Left lung (tissue), 10 donors: ENCODE measurements around the gene NPL. TPM values are rescaled to one million over a fixed set of nuclear protein-coding genes. Genes with fewer than 3 reads are reported as not detected.

ENCODE experiments used
- ATAC-seq: fragments of 200-7000 bp; cut with Tn5 transposase; one replicate; pipeline ENCODE4 v1.9.1; 2020; ENCODE audit warnings: moderate library complexity
- DNase-seq, 4 donors: peaks; one replicate each; pipeline ENCODE4 v3.0.0-alpha.2; 2013 to 2020
- H3K27ac ChIP-seq, 2 donors: fragments of 200-600 bp; sonication (generic) in 1 of 2; one replicate each; pipeline versions ENCODE4 v1.5.0 to v1.8.0; 2020 to 2021
- H3K27me3 ChIP-seq, 2 donors: fragments of 200-600 bp; sonication (generic) in 1 of 2; one replicate each; pipeline versions ENCODE4 v1.5.0 to v1.8.0; 2020 to 2021
- H3K36me3 ChIP-seq, 2 donors: fragments of 200-600 bp; sonication (generic) in 1 of 2; one replicate each; pipeline versions ENCODE4 v1.5.0 to v1.8.0; 2020 to 2021
- H3K4me1 ChIP-seq, 2 donors: fragments of 200-600 bp; one replicate each; pipeline ENCODE4 v1.8.0; 2021
- H3K4me3 ChIP-seq, 2 donors: fragments of 200-600 bp; sonication (generic) in 1 of 2; one replicate each; pipeline versions ENCODE4 v1.5.0 to v1.8.0; 2020 to 2021; ENCODE audit warnings: mild to moderate bottlenecking in 1 of 2
- H3K9me3 ChIP-seq, 2 donors: fragments of 200-600 bp; sonication (generic) in 1 of 2; one replicate each; pipeline versions ENCODE4 v1.5.0 to v1.8.0; 2020 to 2021
- intact Hi-C, 2 donors: fragments of 100-400 bp; cut with DNase I; formaldehyde crosslinking; loops; one replicate each; pipeline versions ENCODE4 v1.11.2 to v1.14.2; 2022
- polyA plus RNA-seq, 6 donors: library from polyadenylated mRNA; unstranded; fragments of 120-200 nt; gene quantifications; one replicate each; pipeline ENCODE4 v1.2.1, GENCODE V29; 2013; ENCODE audit not compliant: insufficient read length in 6 of 6
- total RNA-seq, 2 donors: library from RNA; stranded (reverse); fragmentation: NEBNext Ultra II Directional; extraction: Animal tissue kit (Norgen Biotek cat#: 25700); gene quantifications; one replicate each; pipeline ENCODE4 v1.2.1, GENCODE V29; 2021
- TF ChIP-seq, protein P1 (sequence below), 2 donors: fragments of 200-600 bp; sonication (generic) in 1 of 2; IDR thresholded peaks; one replicate each; pipeline versions ENCODE4 v1.5.0 to v1.8.0; 2021; ENCODE audit warnings: antibody characterized with exemption in 2 of 2
- donor health status: DM: no; HTN: yes; CAD: no.
- donor health status: DM: no; HTN: no; CAD: no.

The NPL gene
- total and polyA plus RNA-seq, 8 donors, result 6.4 to 73.5 (median 8.6) TPM

DNA sequence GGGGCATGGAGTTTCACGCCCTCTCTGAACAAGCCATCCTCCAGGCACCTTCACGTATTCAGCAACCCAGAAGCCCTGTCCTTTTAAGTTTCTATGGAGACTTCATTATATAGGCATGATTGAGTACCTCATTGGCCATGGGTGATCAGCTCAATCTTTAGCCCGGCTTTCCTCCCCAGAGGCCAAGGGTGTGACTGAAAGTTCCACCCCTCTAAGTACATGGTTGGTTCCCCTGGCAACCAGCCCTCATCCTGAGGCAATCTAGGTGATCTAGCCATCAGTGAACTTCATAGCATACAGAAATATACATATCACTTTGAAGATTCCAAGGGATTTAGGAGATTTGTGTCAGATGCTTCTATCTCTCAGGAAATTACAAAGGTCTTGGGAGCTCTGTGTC lies 28.2 kb downstream of the NPL start:
- TF ChIP-seq, protein P1, sequence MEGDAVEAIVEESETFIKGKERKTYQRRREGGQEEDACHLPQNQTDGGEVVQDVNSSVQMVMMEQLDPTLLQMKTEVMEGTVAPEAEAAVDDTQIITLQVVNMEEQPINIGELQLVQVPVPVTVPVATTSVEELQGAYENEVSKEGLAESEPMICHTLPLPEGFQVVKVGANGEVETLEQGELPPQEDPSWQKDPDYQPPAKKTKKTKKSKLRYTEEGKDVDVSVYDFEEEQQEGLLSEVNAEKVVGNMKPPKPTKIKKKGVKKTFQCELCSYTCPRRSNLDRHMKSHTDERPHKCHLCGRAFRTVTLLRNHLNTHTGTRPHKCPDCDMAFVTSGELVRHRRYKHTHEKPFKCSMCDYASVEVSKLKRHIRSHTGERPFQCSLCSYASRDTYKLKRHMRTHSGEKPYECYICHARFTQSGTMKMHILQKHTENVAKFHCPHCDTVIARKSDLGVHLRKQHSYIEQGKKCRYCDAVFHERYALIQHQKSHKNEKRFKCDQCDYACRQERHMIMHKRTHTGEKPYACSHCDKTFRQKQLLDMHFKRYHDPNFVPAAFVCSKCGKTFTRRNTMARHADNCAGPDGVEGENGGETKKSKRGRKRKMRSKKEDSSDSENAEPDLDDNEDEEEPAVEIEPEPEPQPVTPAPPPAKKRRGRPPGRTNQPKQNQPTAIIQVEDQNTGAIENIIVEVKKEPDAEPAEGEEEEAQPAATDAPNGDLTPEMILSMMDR (IDR thresholded peaks at IDR 0.05), result no peak
- intact Hi-C loops, result no loop called here
- no peak for ATAC-seq
- no peak for DNase-seq
- no peaks in the 10 kb centered on the region for H3K9me3 ChIP-seq
- no peak overlapping the region for H3K4me3 ChIP-seq
- H3K36me3 ChIP-seq, result peaks cover 0 to 100% of the 10 kb centered on the region in 2 donors
- no peaks in the 10 kb centered on the region for H3K4me1 ChIP-seq
- H3K27me3 ChIP-seq, result no peaks in the 10 kb centered on the region
- H3K27ac ChIP-seq, result no peak overlapping the region

DNA sequence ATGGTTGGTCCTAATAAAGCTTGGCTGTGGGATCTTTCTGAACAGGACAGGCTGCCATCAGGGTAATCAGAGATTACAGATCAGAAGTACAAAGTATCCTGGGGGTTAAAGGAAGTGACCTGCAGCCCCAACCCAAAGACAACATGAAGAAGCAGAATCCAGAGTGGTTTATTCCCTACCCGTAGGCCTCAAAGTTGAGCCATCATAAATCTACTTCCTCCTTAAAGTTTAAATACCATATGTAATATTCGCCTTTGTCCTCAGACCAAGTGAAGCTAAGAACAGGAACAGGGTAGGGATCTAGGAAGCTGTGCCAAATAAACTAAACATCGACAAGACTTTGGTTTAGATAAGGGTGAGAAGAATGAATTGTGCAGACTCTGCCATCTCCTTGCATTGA lies 33.6 kb downstream of the NPL start:
- intact Hi-C loops, result no loop called here
- ATAC-seq, result peak; percentile 10

DNA sequence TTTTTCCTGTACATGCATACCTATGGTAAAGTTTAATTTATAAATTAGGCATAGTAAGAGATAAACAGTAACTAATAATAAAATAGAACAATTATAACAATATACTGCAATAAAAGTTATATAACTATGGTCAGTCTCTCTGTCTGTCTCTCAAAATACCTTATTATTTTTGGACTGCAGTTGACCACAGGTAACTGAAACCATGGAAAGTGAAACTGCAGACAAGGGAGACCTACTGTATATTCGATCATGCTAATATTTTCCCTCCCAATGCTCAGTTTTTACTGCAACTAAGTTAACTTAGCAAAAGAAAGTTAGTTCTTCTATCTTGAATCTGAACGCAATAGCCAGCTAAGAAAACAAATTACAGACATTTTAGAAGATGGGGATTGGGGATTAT lies 37.3 kb downstream of the NPL start:
- DNase-seq, result no peak
- TF ChIP-seq, protein P1 (IDR thresholded peaks at IDR 0.05), result no peak
- peaks cover 0 to 87% of the 10 kb centered on the region in 2 donors for H3K36me3 ChIP-seq
- no peaks in the 10 kb centered on the region for H3K27me3 ChIP-seq
- no peaks in the 10 kb centered on the region for H3K4me1 ChIP-seq
- intact Hi-C loops, result no loop called here
- no peak overlapping the region for H3K27ac ChIP-seq
- no peak for ATAC-seq
- no peak overlapping the region for H3K4me3 ChIP-seq
- H3K9me3 ChIP-seq, result no peaks in the 10 kb centered on the region

More for the DNA sequence above, 33.6 kb downstream of the NPL start:
- H3K36me3 ChIP-seq, result peaks cover 0 to 89% of the 10 kb centered on the region in 2 donors
- H3K9me3 ChIP-seq, result no peaks in the 10 kb centered on the region
- H3K4me3 ChIP-seq, result no peak overlapping the region
- no peak overlapping the region for H3K27ac ChIP-seq
- H3K4me1 ChIP-seq, result no peaks in the 10 kb centered on the region
- no peak for DNase-seq
- no peaks in the 10 kb centered on the region for H3K27me3 ChIP-seq
- TF ChIP-seq, protein P1 (IDR thresholded peaks at IDR 0.05), result no peak

DNA sequence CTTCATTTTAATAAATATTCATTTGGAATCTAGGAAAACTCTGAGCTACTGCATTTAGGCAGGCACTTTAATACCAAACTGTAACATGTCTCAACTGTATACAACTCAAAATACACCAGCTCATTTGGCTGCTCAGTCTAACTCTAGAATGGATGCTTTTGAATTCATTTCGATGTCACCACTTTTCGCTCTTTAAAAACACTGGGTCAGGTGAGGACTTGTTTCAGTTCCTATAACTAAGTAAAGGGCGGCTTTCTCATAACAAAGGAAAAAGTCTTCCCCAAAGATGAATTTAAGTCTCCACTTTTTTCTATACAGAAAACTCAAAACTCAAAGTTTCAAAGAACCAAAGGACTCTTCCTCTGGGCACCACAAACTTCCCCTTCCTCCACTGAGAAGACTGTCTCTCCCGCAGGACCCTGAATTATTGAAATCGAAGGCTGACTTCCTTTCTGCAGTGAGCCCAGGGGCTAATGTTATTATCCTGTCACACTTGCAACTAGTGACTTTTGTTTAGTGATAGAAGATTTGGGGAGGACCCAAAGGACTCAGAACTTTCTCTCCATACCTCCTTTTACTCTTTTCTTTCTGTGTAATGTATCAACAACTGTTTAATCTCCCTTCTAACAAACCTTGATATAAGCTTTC lies 39.8 kb downstream of the NPL start:
- no peak overlapping the region for H3K27ac ChIP-seq
- intact Hi-C loops, result no loop called here
- no peaks in the 10 kb centered on the region for H3K9me3 ChIP-seq
- DNase-seq, result no peak
- no peak overlapping the region for H3K4me3 ChIP-seq
- TF ChIP-seq, protein P1 (IDR thresholded peaks at IDR 0.05), result no peak
- no peak for ATAC-seq
- no peaks in the 10 kb centered on the region for H3K27me3 ChIP-seq
- H3K36me3 ChIP-seq, result peaks cover 0 to 72% of the 10 kb centered on the region in 2 donors
- no peaks in the 10 kb centered on the region for H3K4me1 ChIP-seq

DNA sequence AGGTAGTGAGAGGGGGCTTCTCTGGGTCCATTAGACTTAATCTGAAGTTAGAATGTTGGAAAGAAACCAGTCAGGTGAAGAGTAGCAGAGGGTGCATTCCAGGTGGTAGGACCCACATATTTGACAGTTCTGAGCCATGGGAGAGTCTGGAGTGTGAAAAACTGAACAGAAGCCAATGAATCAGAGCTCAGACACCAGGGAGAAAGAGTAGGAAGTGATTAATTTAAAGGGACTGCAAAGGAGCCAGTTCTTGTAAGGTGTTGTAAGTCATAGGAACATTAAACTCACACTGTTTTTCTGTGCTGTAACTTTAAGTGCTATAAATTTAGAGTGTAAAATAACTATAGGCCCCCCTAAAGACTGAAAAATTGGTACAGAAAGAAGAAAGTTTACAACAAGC lies 43.7 kb downstream of the NPL start:
- Histone ChIP-seq H3K9me3 (no peaks in the 10 kb centered on the region), H3K4me3 (no peak overlapping the region), H3K27ac (no peak overlapping the region), H3K4me1 (peaks cover 0 to under 1% of the 10 kb centered on the region in 2 donors), H3K36me3 (peaks cover 0 to 33% of the 10 kb centered on the region in 2 donors), H3K27me3 (no peaks in the 10 kb centered on the region)
- ATAC-seq, result no peak
- intact Hi-C loops, result no loop called here
- TF ChIP-seq, protein P1 (IDR thresholded peaks at IDR 0.05), result no peak
- no peak for DNase-seq
